SH-SY5Y (cell line): ENCODE data around the gene RPS6KB2.

Experiments
- GATA2 ChIP-seq: IDR thresholded peaks from 2 replicates; pipeline ENCODE4 v1.6.1; 2011; ENCODE audit warnings: mild to moderate bottlenecking, low read depth, low read length
- GATA3 ChIP-seq: IDR thresholded peaks from 2 replicates; pipeline ENCODE4 v1.6.1; 2011; ENCODE audit warnings: low read depth, mild to moderate bottlenecking, low read length, moderate library complexity

RPS6KB2 gene

DNA sequence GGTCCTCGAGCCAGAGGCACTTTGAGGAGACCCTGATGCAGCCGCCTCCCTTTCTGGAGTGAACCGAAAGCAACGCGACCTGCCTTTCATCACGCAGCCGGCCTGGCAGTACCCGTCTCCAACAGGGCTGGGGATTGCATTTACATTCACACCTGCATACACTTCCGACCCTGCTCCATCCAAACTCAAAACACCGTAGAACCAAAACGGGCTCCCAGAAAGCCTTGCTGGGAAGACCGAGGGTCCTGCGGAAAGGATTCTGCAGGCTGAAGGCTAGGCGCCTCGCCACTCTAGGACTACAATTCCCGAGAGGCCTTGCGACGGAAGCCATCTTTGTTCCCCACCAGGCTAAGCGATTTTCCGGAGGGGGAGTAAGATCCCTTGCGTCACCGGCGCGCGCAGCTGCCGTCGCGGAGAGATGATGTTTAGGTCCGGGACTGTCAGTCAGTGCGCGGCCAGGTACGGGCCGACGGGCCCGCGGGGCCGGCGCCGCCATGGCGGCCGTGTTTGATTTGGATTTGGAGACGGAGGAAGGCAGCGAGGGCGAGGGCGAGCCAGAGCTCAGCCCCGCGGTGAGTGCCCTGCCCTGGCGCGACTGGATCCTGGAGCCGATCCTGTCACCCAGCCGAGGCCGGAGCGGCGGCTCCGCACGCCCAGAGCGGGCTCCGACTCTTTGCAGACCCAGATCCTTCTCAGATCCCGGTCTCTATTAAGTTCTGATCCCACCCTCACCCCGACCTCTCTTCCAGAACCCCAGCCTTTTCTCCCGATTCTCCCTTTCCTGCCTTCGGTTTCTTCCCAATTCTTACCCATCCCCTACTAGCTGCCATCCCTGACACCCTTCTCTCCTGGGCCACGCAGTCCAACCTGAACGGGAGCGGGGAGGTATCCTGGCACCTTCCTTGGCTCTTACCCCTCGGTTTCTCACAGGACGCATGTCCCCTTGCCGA, at the start of gene RPS6KB2:
Gene RPS6KB2 (plus strand): TSS at position 443 of the 950 bp plus-strand sequence. CDS start 52 bp downstream, at position 495.
- TF ChIP-seq GATA2 (no peak; the same call in 1 of the 2 replicates), GATA3 (no peak)

DNA sequence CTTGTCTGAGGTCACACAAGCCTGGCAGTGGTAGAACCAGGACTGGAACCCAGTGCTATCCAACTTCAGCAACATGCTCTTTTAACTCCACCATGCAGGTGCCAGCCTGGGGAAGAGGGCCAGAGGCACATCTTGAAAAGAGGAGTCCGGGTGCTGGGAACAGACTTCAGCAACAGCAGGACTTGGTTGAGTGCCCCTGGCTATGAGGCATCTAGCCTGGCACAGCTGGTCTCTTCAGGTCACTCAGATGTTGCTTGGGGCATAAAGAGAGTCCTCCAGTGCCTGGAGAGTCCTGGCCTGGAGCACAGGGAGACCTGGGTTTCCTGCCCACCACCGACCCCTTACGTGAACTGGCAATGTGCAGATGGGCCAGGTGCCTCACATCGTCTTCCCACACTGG, 49.8 kb upstream of the RPS6KB2 start:
- TF ChIP-seq GATA3 (no peak), GATA2 (no peak)

DNA sequence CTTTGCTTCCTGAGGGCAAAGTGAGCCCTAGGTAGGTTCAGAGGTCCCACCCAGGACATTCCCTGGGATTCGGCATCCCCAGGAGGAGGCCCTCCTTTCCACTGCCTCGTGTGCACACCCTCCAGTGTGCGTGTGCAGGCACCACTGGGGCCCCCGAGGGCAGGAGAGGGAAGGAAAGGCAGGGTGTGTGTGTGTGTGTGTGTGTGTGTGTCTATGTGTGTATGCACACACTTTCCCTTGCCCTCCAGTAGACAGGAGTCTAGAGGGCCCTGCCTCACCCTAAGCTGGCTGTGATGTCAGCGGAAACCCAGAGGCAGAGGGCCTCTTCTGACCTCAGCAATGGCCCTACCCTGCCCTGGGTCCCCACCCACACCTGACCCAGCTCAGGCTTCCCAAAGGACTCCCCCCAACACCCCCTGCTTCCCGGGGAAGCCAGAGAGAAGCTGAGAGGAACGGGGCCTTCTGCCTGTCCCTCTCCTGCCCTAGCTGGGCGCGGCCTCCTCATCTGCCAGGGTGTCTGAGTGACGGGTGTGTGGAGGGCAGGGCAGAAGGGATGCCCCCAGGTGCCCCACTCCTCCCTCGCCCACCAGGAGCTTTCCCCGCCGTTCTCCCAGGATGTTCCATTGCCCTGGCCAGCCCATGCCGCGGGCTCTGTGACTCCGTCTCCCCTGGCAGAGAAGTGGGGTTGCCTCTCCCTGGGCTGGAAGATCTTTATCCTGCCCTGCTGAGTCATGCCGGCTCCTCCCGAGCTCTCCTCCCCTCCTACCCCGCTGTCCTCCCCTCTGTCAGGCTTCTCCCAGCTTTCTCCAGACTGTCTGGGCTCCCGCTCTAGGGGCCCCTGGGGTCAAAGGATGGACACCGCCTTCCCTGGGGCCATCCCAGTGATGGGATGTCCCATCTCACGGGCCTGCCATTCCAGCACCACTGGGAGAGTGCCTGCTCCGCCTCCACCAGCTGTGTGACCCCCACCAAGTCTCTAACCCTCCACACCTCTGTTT, 48.9 kb upstream of the RPS6KB2 start:
- TF ChIP-seq GATA3 = no peak
- 0 out of 2 replicates have a peak, but pooled peaks have one; percentile 10 for TF ChIP-seq GATA2

DNA sequence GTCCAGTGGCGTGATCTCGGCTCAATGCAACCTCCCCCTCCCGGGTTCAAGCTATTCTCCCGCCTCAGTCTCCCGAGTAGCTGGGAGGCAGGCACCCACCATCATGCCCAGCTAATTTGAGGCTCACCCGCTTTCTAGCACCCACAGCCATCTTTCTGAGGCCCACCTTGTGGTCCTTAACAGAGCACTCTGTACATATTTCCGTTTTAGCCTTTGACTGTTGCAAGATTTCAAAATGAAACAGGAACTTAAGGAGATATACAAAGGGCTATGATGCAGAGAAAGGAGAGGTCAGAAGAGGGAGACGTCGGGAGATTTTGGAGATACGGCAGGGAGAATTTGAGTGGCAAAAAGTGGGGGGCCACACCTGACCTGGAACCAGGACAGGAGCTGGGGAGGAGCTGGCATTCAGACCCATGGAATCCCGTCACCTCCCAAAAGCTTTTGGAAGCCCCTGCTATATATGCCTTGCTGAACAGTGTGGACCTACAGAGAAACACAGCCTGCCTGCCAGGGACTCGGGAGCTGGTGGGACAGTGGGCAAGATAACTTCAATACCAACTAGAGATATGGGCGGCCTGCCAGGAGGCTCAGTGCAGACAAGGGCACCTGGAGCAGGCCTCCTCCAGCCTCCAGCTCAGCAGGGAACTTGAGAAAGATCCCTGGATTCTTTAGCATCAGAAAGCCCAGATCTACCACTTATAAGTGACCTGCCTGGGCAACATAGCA, 46.9 kb upstream of the RPS6KB2 start:
- TF ChIP-seq GATA3 = no peak
- TF ChIP-seq GATA2 = no peak

DNA sequence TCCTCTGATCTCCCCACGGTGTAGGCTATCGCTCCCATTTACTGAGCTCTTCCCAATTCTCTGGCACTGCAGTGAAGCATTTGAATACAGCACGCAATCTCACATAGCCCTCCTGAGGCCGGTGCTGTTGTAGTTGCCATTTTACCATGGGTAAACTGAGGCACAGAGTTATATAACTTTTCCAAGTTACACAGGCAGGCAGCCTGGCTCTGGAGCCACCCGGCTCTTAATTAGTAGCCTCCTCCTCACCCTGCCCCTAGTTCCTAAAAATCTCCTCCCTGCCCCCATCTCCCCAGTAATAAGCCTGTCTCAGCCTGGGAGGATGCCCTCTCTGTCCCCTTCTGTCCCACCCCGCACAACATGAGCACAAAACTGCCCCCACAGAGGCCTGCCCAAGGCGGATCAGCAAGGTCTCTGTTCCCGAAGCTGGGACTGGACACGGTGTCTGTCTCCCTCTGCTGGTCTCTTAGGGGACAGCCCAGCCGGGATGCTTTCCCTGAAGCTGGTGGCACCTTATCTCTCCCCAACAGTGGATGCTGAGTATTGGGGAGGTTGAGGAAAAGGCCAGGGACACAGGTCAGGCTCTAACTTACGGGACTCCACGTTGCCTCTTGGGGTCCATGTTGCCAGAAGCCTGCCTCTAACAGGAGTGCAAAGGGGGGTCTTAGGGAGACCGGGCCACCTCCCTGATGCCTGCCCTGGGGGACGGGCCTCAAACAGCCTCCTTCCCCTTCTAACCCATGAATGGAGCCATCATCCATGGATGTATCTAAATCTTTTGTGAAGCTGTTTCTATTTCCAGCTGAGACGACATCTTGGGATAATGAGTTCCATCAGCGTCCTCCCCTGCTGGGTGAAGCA, 45.8 kb upstream of the RPS6KB2 start:
- TF ChIP-seq GATA3 (no peak), GATA2 (0 out of 2 replicates have a peak, but pooled peaks have one; percentile 26)

DNA sequence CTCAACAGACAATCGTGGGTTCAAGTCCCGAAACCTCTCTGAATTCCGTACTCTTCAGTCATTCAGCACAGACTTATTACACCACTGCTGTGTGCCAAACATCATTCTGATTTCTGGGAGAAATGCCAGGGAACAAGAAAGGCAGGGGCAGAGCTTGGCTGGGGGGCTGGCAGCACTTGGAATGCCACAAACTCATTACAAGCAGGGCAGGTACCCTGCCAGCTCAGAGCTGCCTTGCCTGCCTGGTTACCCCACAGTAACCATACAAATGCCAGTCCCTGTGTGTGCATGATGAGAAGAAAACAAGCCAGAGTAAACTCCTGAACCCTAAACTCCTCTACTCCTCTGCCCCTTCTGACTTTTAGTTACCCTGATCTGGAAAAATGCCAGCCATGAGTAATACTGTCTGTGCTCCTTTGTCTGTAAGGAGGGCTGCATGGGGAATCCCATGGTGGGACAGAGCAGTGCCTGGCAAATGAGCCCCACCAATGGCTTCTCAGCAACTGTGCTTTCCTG, 43.4 kb upstream of the RPS6KB2 start:
- TF ChIP-seq GATA2 (no peak), GATA3 (no peak)

DNA sequence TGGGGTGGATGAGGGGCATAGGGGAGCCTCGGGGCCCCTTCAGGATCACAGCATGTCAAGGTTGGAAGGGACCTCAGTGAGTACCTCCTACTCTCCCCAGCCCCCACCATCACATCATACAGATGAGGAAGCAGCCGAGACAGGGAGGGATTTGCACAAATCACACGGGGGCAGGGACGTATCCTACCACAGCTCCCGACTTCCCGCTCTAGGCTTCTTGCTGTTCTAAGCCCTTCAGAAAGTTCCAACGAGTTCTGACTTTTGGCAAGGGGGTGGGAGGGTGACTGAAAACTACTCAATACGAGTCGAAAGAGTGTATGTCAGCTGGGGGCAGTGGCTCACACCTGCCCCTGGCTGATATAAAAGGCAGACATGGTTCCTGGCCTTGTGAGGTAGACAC, 41.2 kb upstream of the RPS6KB2 start:
- TF ChIP-seq GATA3 (no peak), GATA2 (no peak)

DNA sequence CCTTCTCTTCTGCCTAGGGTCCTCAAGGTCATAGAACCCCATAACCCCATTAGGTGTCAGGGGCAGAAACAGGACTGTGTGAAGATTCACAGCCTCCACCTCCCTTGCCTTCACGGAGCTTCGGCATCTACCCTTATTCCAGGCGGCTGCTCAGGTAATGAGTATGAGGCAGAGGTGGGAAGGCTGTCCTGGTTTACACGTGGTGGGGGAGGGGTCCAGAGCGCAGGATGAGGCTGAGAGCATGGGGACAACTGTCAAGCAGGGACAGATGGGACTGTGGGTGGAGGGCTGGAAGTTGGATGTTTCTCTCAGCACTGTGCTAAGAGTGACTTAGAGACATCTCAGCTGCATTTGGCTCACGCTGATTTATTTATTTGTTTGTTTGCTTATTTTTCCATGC, 40.8 kb upstream of the RPS6KB2 start:
- TF ChIP-seq GATA2 (no peak), GATA3 (no peak)

DNA sequence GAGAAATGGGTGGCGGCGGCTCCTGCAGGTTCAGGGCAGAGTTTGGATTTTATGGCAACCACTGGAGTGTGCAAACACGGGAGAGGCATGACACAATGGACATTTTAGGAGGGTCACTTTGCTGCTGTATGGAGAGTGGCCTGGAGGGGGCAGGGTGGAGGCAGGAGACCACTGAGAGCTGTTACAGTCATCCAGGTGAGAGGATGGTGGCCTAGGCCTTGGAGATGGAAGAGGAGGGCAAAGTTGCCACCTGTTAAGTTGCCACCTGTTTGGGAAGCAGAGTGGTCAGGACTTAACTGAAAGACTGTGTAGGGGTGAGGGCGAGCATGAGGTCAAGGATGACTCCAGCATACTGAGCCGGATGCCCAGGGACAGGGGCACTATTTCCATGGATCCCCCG, 38.8 kb upstream of the RPS6KB2 start:
- TF ChIP-seq GATA2 = no peak
- no peak for TF ChIP-seq GATA3

DNA sequence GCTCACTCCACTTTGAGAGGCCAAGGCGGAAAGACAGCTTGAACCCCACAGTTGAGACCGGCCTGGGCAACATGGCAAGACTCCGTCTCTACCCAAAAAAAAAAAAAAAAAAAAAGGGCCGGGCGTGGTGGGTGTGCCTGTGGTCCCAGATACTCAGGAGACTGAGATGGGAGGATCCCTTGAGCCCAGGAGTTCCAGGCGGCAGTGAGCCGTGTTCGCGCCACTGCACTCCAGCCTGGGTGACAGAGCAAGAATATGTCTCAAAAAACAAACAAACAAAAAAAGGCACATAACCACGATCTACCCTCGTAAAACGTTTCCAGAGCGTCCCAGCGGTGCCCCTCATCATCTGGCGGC, 37.4 kb upstream of the RPS6KB2 start:
- no peak for TF ChIP-seq GATA3
- no peak for TF ChIP-seq GATA2

DNA sequence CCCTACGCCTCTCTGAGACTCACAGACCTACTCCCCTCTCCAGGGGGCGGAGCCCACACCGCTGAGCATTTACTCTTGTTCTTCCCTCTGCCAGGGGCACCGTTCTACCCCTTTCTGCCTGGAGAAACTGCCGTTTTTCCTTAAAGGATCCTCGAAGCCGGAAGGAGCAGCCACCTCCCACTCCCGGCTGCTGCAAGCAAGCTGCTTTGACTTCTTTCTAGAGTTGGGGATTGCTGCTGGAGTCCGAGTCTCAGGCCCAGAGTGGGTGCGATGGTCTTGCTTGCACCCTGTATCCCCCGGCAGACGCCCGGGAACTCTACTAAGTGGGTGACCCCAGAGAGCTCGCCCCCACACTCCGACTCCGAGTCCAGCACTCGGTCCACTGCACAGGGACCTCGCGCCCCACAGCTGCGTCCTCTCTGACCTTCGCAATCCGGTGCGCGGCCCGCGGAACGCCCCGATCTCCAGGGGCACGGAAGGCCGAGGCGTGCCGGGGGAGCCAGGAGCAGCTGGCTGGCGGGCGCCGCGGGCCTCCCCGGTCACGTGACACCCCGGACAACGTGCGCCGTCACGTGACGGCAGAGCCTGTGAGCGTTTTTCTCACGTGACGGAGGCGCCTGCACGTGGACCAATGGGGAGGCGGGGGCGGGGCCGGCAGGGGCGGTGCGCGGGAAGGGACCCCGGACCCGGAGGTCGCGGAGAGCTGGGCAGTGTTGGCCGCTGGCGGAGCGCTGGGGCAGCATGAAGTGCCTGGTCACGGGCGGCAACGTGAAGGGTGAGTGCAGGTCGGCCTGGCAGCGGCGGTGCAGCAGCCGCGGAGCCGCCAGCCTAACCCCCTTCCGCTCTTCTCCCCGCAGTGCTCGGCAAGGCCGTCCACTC, 36.8 kb upstream of the RPS6KB2 start, which contains the start of gene RAD9A:
Gene RAD9A (plus strand): TSS at position 683 of the 879 bp plus-strand sequence. CDS start 59 bp downstream, at position 742.
- TF ChIP-seq GATA2 (no peak), GATA3 (no peak)
